H1 (cell line): Measurements from ENCODE around the gene DYNLL1. TPM values are rescaled to one million over a fixed set of nuclear protein-coding genes. Genes with fewer than 3 reads are reported as not detected.

Experiments used
- polyA plus RNA-seq, 7 experiments: library from polyadenylated mRNA; depleted of rRNA in 3 of 7; stranded (reverse) in 5 of 7; unstranded in 2 of 7; fragments of >200 nt in 5 of 7; fragments of 200-250 nt in 2 of 7; gene quantifications; 1 replicate in 5 of 7; 2 replicates in 1 of 7; 4 replicates in 1 of 7; pipeline versions ENCODE4 v1.2.1 to v1.2.3, GENCODE V29; 2011 to 2013; ENCODE audit warnings: missing spikeins in 2 of 7, mixed read lengths in 2 of 7
- small RNA-seq: library from polyadenylated mRNA; stranded (forward); fragments of <200 nt; extraction: miRNeasy Mini kit (QIAGEN cat#:217004); gene quantifications from one replicate; pipeline ENCODE3, GENCODE V24; 2013; ENCODE audit not compliant: insufficient read depth
- total RNA-seq: library from RNA; stranded (reverse); fragmentation: NEBNext Ultra II Directional; extraction: Animal tissue kit (Norgen Biotek cat#: 25700); gene quantifications from 2 replicates; pipeline ENCODE4 v1.2.1, GENCODE V29; 2021

DYNLL1 gene
- total and polyA plus RNA-seq, 2 of the 8 experiments (the other 6 are each of a cell fraction or from before 2014, with no cell fraction given) = 423 to 488 TPM

Small RNAs within 50 kb of the gene (small RNA-seq; reads per million reads assigned to genes)
- gene RF00019 = not detected

Other genes starting within 250 kb of the DYNLL1 start
- gene PXN, start 230.4 kb upstream of the DYNLL1 start, total RNA-seq = 105 and 109 TPM in 2 replicates
- gene PXN, start 230.4 kb upstream of the DYNLL1 start, polyA plus RNA-seq (2011; rRNA removed) = 51.0 and 89.2 TPM in 2 replicates
- 1,112 and 1,388 TPM in 2 replicates for gene RNU4-2, start 204.2 kb upstream of the DYNLL1 start, total RNA-seq
- gene RNU4-2, start 204.2 kb upstream of the DYNLL1 start, polyA plus RNA-seq (2011; rRNA removed) = under 0.01 TPM in 2 replicates
- gene RNU4-1, start 202.9 kb upstream of the DYNLL1 start, total RNA-seq = 1,424 and 1,786 TPM in 2 replicates
- under 0.01 TPM in 2 replicates for gene RNU4-1, start 202.9 kb upstream of the DYNLL1 start, polyA plus RNA-seq (2011; rRNA removed)
- gene SIRT4, start 193.8 kb upstream of the DYNLL1 start, total RNA-seq = 2.3 and 4.1 TPM in 2 replicates
- 2.7 and 3.8 TPM in 2 replicates for gene SIRT4, start 193.8 kb upstream of the DYNLL1 start, polyA plus RNA-seq (2011; rRNA removed)
- gene PLA2G1B, start 168.3 kb upstream of the DYNLL1 start, total RNA-seq = not detected in 2 replicates
- gene PLA2G1B, start 168.3 kb upstream of the DYNLL1 start, polyA plus RNA-seq (2011; rRNA removed) = 0.19 TPM in 1 of 2 replicates, not detected in the other
- 51.9 and 53.1 TPM in 2 replicates for gene MSI1, start 126.9 kb upstream of the DYNLL1 start, total RNA-seq
- 13.5 and 19.2 TPM in 2 replicates for gene MSI1, start 126.9 kb upstream of the DYNLL1 start, polyA plus RNA-seq (2011; rRNA removed)
- 437 and 465 TPM in 2 replicates for gene COX6A1, start 58.0 kb upstream of the DYNLL1 start, total RNA-seq
- gene COX6A1, start 58.0 kb upstream of the DYNLL1 start, polyA plus RNA-seq (2011; rRNA removed) = 2,792 and 3,254 TPM in 2 replicates
- gene TRIAP1, start 49.7 kb upstream of the DYNLL1 start, total RNA-seq = 58.5 and 63.4 TPM in 2 replicates
- 20.8 and 42.0 TPM in 2 replicates for gene TRIAP1, start 49.7 kb upstream of the DYNLL1 start, polyA plus RNA-seq (2011; rRNA removed)
- gene GATC, start 49.7 kb upstream of the DYNLL1 start, total RNA-seq = 30.4 and 34.2 TPM in 2 replicates
- gene GATC, start 49.7 kb upstream of the DYNLL1 start, polyA plus RNA-seq (2011; rRNA removed) = 13.2 and 13.6 TPM in 2 replicates
- 304 and 307 TPM in 2 replicates for gene SRSF9, start 26.4 kb upstream of the DYNLL1 start, total RNA-seq
- gene SRSF9, start 26.4 kb upstream of the DYNLL1 start, polyA plus RNA-seq (2011; rRNA removed) = 148 and 172 TPM in 2 replicates
- 35.1 and 38.3 TPM in 2 replicates for gene COQ5, start 33.0 kb downstream of the DYNLL1 start, total RNA-seq
- 23.5 and 35.8 TPM in 2 replicates for gene COQ5, start 33.0 kb downstream of the DYNLL1 start, polyA plus RNA-seq (2011; rRNA removed)
- 164 and 171 TPM in 2 replicates for gene RNF10, start 38.2 kb downstream of the DYNLL1 start, total RNA-seq
- 63.0 and 71.6 TPM in 2 replicates for gene RNF10, start 38.2 kb downstream of the DYNLL1 start, polyA plus RNA-seq (2011; rRNA removed)
- gene POP5, start 85.3 kb downstream of the DYNLL1 start, total RNA-seq = 54.7 and 59.7 TPM in 2 replicates
- gene POP5, start 85.3 kb downstream of the DYNLL1 start, polyA plus RNA-seq (2011; rRNA removed) = 105 and 124 TPM in 2 replicates
- gene CABP1, start 144.5 kb downstream of the DYNLL1 start, total RNA-seq = 7.4 and 8.5 TPM in 2 replicates
- gene CABP1, start 144.5 kb downstream of the DYNLL1 start, polyA plus RNA-seq (2011; rRNA removed) = 3.9 and 4.5 TPM in 2 replicates
- gene MLEC, start 191.0 kb downstream of the DYNLL1 start, total RNA-seq = 260 and 266 TPM in 2 replicates
- gene MLEC, start 191.0 kb downstream of the DYNLL1 start, polyA plus RNA-seq (2011; rRNA removed) = 34.4 and 37.1 TPM in 2 replicates
- gene UNC119B, start 214.3 kb downstream of the DYNLL1 start, total RNA-seq = 50.1 and 51.9 TPM in 2 replicates
- gene UNC119B, start 214.3 kb downstream of the DYNLL1 start, polyA plus RNA-seq (2011; rRNA removed) = 40.5 and 40.6 TPM in 2 replicates
- gene ACADS, start 229.7 kb downstream of the DYNLL1 start, total RNA-seq = 3.9 and 4.9 TPM in 2 replicates
- 7.5 and 8.7 TPM in 2 replicates for gene ACADS, start 229.7 kb downstream of the DYNLL1 start, polyA plus RNA-seq (2011; rRNA removed)